Measurements from ENCODE around the gene NRM. TPM values are rescaled to one million over a fixed set of nuclear protein-coding genes. Genes with fewer than 3 reads are reported as not detected.

The NRM gene
- total and polyA plus RNA-seq, 2 experiments from 2014 or later = 7.2 to 21.0 TPM

- Histone ChIP-seq H3K4me1 (ENCODE audit: insufficient read depth) (peaks cover 10% of the 10 kb centered on the region), H3K9me3 (ENCODE audit: low read depth) (no peaks in the 10 kb centered on the region), H3K4me3 (no peak overlapping the region), H4K20me1 (ENCODE audit: insufficient read depth, poor library complexity, severe bottlenecking) (peaks cover 6% of the 10 kb centered on the region), H3K36me3 (replicated peaks; ENCODE audit: insufficient read depth, low read depth) (no peaks in the 10 kb centered on the region), H3K27me3 (no peaks in the 10 kb centered on the region), H3K4me2 (no peak overlapping the region), H3K9me2 (replicated peaks; ENCODE audit: insufficient read depth) (no peaks in the 10 kb centered on the region), H3K79me2 (peaks cover 25% of the 10 kb centered on the region), H2AFZ (no peak overlapping the region), H3K27ac (no peak overlapping the region)
- 97% methylated on average over 12 of the region's 12 CpGs for WGBS (ENCODE audit: low lambda C conversion rate, missing lambda C conversion rate)
- no peak for DNase-seq (ENCODE audit: low spot score)
- no peak for TF ChIP-seq CTCF (IDR thresholded peaks at IDR 0.05; ENCODE audit: poor library complexity)
- no peak for TF ChIP-seq EZH2phosphoT487 (IDR thresholded peaks at IDR 0.05; ENCODE audit: low read depth, severe bottlenecking, unreplicated experiment)
- TF ChIP-seq EZH2 (IDR thresholded peaks at IDR 0.05; ENCODE audit: borderline replicate concordance) = no peak
Measured at GRCh38 chr6:30651143-30651542, 39.6 kb downstream of the NRM start.

DNA sequence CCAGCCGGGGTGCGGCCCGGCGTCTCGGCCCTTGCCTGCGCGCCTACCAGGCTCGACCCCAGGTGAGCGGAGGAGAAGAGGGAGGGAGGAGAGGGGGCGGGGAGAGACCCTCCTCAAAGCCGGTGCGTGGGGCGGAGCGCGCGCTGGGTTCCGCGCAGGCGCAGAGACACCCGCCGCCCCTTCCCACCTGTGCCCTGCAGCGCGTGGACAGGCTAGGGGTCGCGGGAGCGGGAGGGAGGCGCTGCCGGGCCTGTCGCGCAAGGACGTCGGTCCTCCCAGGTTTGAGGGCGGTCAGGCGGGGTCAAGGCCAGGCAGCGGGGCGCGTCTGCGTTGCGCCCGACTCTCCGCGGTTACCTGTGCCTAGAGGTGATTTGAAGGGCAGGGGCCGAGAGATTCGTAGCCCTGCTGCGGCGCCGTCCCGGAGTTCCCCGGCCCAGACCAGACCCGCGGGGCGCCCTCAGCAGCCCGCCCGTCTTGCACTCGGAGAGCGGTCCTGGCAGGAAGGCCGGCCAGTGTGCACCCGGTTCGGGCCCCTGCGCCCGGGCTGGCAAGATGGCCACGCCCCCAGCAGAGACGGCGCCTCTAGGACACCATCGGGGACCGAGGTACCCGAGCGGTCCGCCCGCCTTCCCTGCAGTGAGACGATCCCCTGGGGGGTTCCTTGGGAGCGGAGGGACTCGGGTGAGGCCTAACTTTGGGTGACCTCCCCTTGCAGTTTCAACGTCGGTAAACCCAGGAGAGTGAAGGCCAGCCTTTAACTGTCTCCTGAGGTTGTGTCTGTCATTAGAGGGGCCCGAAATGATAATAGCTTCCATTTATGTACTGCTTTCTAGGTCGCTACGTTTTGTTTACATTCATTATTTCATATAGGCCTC lies 43.3 kb downstream of the NRM start:
- peaks cover 45% of the 10 kb centered on the region for H3K79me2 ChIP-seq
- H3K4me2 ChIP-seq = peak overlapping the region; percentile 89
- H4K20me1 ChIP-seq (ENCODE audit: insufficient read depth, poor library complexity, severe bottlenecking) = peaks cover 8% of the 10 kb centered on the region
- H3K27me3 ChIP-seq = no peaks in the 10 kb centered on the region
- peak overlapping the region; percentile 89 for H2AFZ ChIP-seq
- no peaks in the 10 kb centered on the region for H3K9me2 ChIP-seq (replicated peaks; ENCODE audit: insufficient read depth)
- peak; percentile 88 for DNase-seq (ENCODE audit: low spot score)
- H3K27ac ChIP-seq = peak overlapping the region; percentile 95
- peak overlapping the region; percentile 88 for H3K4me3 ChIP-seq
- H3K9me3 ChIP-seq (ENCODE audit: low read depth) = no peaks in the 10 kb centered on the region
- H3K36me3 ChIP-seq (replicated peaks; ENCODE audit: insufficient read depth, low read depth) = no peaks in the 10 kb centered on the region
- H3K4me1 ChIP-seq (ENCODE audit: insufficient read depth) = peaks cover 13% of the 10 kb centered on the region
- TF ChIP-seq EZH2phosphoT487 (IDR thresholded peaks at IDR 0.05; ENCODE audit: low read depth, severe bottlenecking, unreplicated experiment) (no peak), EZH2 (IDR thresholded peaks at IDR 0.05; ENCODE audit: borderline replicate concordance) (no peak), CTCF (IDR thresholded peaks at IDR 0.05; ENCODE audit: poor library complexity) (no peak)
- WGBS (ENCODE audit: low lambda C conversion rate, missing lambda C conversion rate) = 2% methylated on average over 36 of the region's 78 CpGs

- 20% methylated on average over 21 of the region's 37 CpGs for WGBS (ENCODE audit: low lambda C conversion rate, missing lambda C conversion rate)
Measured at GRCh38 chr6:30646450-30647241, 44.1 kb downstream of the NRM start, which contains the start of gene C6orf136. C6orf136 (plus strand) TSS chr6:30647133; CDS start chr6:30647232, 99 bp downstream.

More at GRCh38 chr6:30646450-30647241, 44.1 kb downstream of the NRM start, which contains the start of gene C6orf136:
- TF ChIP-seq EZH2phosphoT487 (IDR thresholded peaks at IDR 0.05; ENCODE audit: low read depth, severe bottlenecking, unreplicated experiment) (no peak), EZH2 (IDR thresholded peaks at IDR 0.05; ENCODE audit: borderline replicate concordance) (no peak), CTCF (IDR thresholded peaks at IDR 0.05; ENCODE audit: poor library complexity) (no peak)
- Histone ChIP-seq H3K27me3 (no peaks in the 10 kb centered on the region), H3K4me1 (ENCODE audit: insufficient read depth) (peaks cover 13% of the 10 kb centered on the region), H3K4me3 (peak within 1 kb of the TSS; percentile 88), H3K79me2 (peaks cover 50% of the 10 kb centered on the region), H3K4me2 (peak within 1 kb of the TSS; percentile 89), H3K36me3 (replicated peaks; ENCODE audit: insufficient read depth, low read depth) (no peaks in the 10 kb centered on the region), H3K9me2 (replicated peaks; ENCODE audit: insufficient read depth) (no peaks in the 10 kb centered on the region), H2AFZ (peak within 1 kb of the TSS; percentile 89), H4K20me1 (ENCODE audit: insufficient read depth, poor library complexity, severe bottlenecking) (peaks cover 8% of the 10 kb centered on the region), H3K27ac (peak within 1 kb of the TSS; percentile 95), H3K9me3 (ENCODE audit: low read depth) (no peaks in the 10 kb centered on the region)
- DNase-seq (ENCODE audit: low spot score) = peak; percentile 97

All from hepatocyte (in vitro differentiated cells).